Esophagus squamous epithelium (tissue), 5 donors: Measurements from ENCODE around the gene PHYKPL. TPM values are rescaled to one million over a fixed set of nuclear protein-coding genes. Genes with fewer than 3 reads are reported as not detected.

Experiments
- DNase-seq: peaks from one replicate; lab custom pipeline; 2025; lab: John Stamatoyannopoulos, UW
- H3K27ac ChIP-seq, 4 donors: fragments of 200-600 bp; sonication (generic); one replicate each; pipeline ENCODE4 v1.5.1; 2016 to 2019; ENCODE audit warnings: mild to moderate bottlenecking in 1 of 4
- H3K27me3 ChIP-seq, 4 donors: fragments of 200-600 bp; sonication (generic); 1 replicate in 3 of 4; 2 replicates in 1 of 4; pipeline versions ENCODE4 v1.5.1 to v1.6.0; 2017 to 2021; ENCODE audit warnings: antibody characterized with exemption in 1 of 4
- H3K36me3 ChIP-seq, 3 donors: fragments of 200-600 bp; sonication (generic); one replicate each; pipeline ENCODE4 v1.5.1; 2016 to 2019
- H3K4me1 ChIP-seq, 3 donors: fragments of 200-600 bp; sonication (generic); one replicate each; pipeline ENCODE4 v1.5.1; 2017 to 2019
- H3K4me3 ChIP-seq, 4 donors: fragments of 200-600 bp; sonication (generic); 1 replicate in 3 of 4; 2 replicates in 1 of 4; pipeline ENCODE4 v1.5.1; 2016 to 2019; ENCODE audit warnings: mild to moderate bottlenecking in 2 of 4, moderate library complexity in 1 of 4
- H3K9me3 ChIP-seq, 3 donors: fragments of 200-600 bp; sonication (generic); one replicate each; pipeline ENCODE4 v1.5.1; 2016 to 2019
- POLR2A ChIP-seq, 4 donors: fragments of 450-650 bp; IDR thresholded peaks; one replicate each; pipeline ENCODE4 v1.6.1; 2017; ENCODE audit warnings: antibody characterized with exemption in 4 of 4, mild to moderate bottlenecking in 4 of 4, moderate library complexity in 3 of 4
- WGBS, 2 donors: methylation state at CpG; one replicate each; pipeline ENCODE4 v1.1.5; 2018; 5-methylcytosine and 5-hydroxymethylcytosine counted together
- intact Hi-C: fragments of 100-400 bp; cut with DNase I; formaldehyde crosslinking; loops from one replicate; pipeline ENCODE4 v1.15.0; 2022
- total RNA-seq, 4 donors: library from RNA; depleted of rRNA; stranded (reverse); fragments of >200 nt; gene quantifications; one replicate each; pipeline ENCODE4 v1.1.0, GENCODE V29; 2016
- TF ChIP-seq, protein P1 (sequence below), 6 experiments: fragments of 450-650 bp in 4 of 6; fragments of 200-600 bp in 2 of 6; sonication (generic) in 2 of 6; IDR thresholded peaks; one replicate each; pipeline ENCODE4 v1.5.1; 2016 to 2019; ENCODE audit warnings: antibody characterized with exemption in 6 of 6, mild to moderate bottlenecking in 4 of 6, moderate library complexity in 4 of 6
- donor health status: DM: yes; HTN: yes; CAD: no.

PHYKPL gene
- total RNA-seq, 4 donors from 2014 or later: 15.8 to 57.4 (median 21.9) TPM

- TF ChIP-seq, protein P1, sequence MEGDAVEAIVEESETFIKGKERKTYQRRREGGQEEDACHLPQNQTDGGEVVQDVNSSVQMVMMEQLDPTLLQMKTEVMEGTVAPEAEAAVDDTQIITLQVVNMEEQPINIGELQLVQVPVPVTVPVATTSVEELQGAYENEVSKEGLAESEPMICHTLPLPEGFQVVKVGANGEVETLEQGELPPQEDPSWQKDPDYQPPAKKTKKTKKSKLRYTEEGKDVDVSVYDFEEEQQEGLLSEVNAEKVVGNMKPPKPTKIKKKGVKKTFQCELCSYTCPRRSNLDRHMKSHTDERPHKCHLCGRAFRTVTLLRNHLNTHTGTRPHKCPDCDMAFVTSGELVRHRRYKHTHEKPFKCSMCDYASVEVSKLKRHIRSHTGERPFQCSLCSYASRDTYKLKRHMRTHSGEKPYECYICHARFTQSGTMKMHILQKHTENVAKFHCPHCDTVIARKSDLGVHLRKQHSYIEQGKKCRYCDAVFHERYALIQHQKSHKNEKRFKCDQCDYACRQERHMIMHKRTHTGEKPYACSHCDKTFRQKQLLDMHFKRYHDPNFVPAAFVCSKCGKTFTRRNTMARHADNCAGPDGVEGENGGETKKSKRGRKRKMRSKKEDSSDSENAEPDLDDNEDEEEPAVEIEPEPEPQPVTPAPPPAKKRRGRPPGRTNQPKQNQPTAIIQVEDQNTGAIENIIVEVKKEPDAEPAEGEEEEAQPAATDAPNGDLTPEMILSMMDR (IDR thresholded peaks at IDR 0.05): no peak
- Histone ChIP-seq H3K9me3 (no peaks in the 10 kb centered on the region), H3K27me3 (peaks cover 0 to 25% (median 0%) of the 10 kb centered on the region in 4 donors), H3K36me3 (no peaks in the 10 kb centered on the region), H3K4me1 (peaks cover 0 to 18% (median 0%) of the 10 kb centered on the region in 3 donors), H3K4me3 (no peak overlapping the region), H3K27ac (no peak overlapping the region)
- 51 to 63% methylated on average over 6 of the region's 6 CpGs for whole genome bisulfite sequencing, 2 donors
- DNase-seq: no peak
- intact Hi-C loops: no loop called here
These were observed 17.7 kb upstream of the PHYKPL start for GRCh38 chr5:178250263-178250662.

DNA sequence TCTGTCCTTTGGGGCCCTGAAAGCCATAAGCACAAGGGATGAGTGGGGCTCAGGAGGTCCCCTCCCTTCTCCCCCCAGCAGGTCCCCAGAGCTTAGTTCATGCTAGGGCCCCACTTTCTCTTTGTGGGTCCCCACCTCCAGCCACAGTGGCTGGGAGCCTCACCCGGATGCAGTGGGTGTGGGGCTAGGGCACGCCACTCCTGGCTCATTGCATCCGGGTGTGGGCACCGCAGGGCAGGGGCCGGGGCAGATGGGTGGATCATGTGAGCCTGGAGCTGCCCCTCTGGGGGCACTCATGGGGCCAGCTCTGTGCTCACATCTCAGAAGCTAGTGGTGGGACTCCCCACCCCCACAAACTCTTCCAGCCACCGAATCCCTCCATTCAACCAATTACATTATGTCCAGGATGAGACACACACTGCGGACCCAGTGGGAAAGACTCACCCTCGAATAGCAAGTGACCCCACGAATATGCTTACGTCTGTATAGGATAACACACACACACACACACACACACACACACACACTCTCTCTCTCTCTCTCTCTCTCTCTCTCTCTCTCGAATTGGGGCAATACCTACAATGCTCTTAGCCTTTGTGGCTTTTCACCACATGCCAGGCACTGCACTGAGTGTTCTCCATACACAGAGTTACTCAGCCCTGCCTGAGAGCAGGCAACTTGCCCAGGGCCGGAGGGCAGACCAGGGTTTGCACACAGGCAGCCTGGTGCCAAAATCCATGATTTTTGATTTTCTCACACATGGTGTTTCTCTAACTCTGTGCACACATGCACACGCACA lies 16.8 kb upstream of the PHYKPL start:
- DNase-seq: no peak
- intact Hi-C loops: no loop called here

GRCh38 chr5:178248750-178249149 lies 16.1 kb upstream of the PHYKPL start:
- H3K36me3 ChIP-seq: no peaks in the 10 kb centered on the region
- no peak overlapping the region for H3K27ac ChIP-seq
- peaks cover 0 to 19% (median 0%) of the 10 kb centered on the region in 4 donors for H3K27me3 ChIP-seq
- DNase-seq: no peak
- intact Hi-C loops: no loop called here
- TF ChIP-seq POLR2A (IDR thresholded peaks at IDR 0.05): no peak
- TF ChIP-seq, protein P1 (IDR thresholded peaks at IDR 0.05): no peak
- no peaks in the 10 kb centered on the region for H3K9me3 ChIP-seq
- 85% methylated on average over 11 to 13 of the region's 18 CpGs for WGBS, 2 donors
- H3K4me3 ChIP-seq: no peak overlapping the region
- peaks cover 0 to 18% (median 0%) of the 10 kb centered on the region in 3 donors for H3K4me1 ChIP-seq

More for the DNA sequence above, 16.8 kb upstream of the PHYKPL start:
- no peak for TF ChIP-seq POLR2A (IDR thresholded peaks at IDR 0.05)
- TF ChIP-seq, protein P1 (IDR thresholded peaks at IDR 0.05): no peak
- H3K4me3 ChIP-seq: no peak overlapping the region
- H3K27ac ChIP-seq: no peak overlapping the region
- peaks cover 0 to 19% (median 0%) of the 10 kb centered on the region in 4 donors for H3K27me3 ChIP-seq
- peaks cover 0 to 18% (median 0%) of the 10 kb centered on the region in 3 donors for H3K4me1 ChIP-seq
- H3K36me3 ChIP-seq: no peaks in the 10 kb centered on the region
- WGBS, 2 donors: 36 to 48% methylated on average over 5 to 6 of the region's 13 CpGs
- no peaks in the 10 kb centered on the region for H3K9me3 ChIP-seq

- Histone ChIP-seq H3K4me3 (no peak overlapping the region), H3K9me3 (no peaks in the 10 kb centered on the region), H3K4me1 (peaks cover 0 to 18% (median 0%) of the 10 kb centered on the region in 3 donors), H3K27ac (no peak overlapping the region), H3K36me3 (no peaks in the 10 kb centered on the region), H3K27me3 (peaks cover 0 to 19% (median 0%) of the 10 kb centered on the region in 4 donors)
- no peak for DNase-seq
- intact Hi-C loops: no loop called here
- 76 to 81% methylated on average over 8 to 13 of the region's 24 CpGs for WGBS, 2 donors
- TF ChIP-seq, protein P1 (IDR thresholded peaks at IDR 0.05): no peak
- TF ChIP-seq POLR2A (IDR thresholded peaks at IDR 0.05): no peak
These were observed 15.2 kb upstream of the PHYKPL start for GRCh38 chr5:178247481-178248456.
